CD8-positive, alpha-beta memory T cell (primary cell): ENCODE measurements around the gene HOXA7. TPM values are rescaled to one million over a fixed set of nuclear protein-coding genes. Genes with fewer than 3 reads are reported as not detected.

Source experiments
- CTCF ChIA-PET: fragments of 350-600 bp; sonication (Branson Sonifier 250); formaldehyde crosslinking; loops from one replicate; lab custom pipeline; 2021; ENCODE audit warnings: antibody characterized with exemption; lab: Charles Lee
- POLR2A ChIA-PET: fragments of 350-600 bp; sonication (Branson Sonifier 250); formaldehyde crosslinking; loops from one replicate; lab custom pipeline; 2021; ENCODE audit warnings: antibody characterized with exemption; lab: Charles Lee
- DNase-seq, 5 donors: peaks; one replicate each; pipeline versions ENCODE4 v3.0.0 to v3.0.0-alpha.2; 2020 to 2022; ENCODE audit warnings: mixed read lengths in 1 of 5
- H3K27ac ChIP-seq: one replicate; pipeline ENCODE4 v1.7.0; 2013; ENCODE audit warnings: low read depth, mild to moderate bottlenecking, low read length, moderate library complexity
- H3K27me3 ChIP-seq: 2 replicates; pipeline ENCODE4 v1.7.0; 2013; ENCODE audit warnings: low read length, mild to moderate bottlenecking; ENCODE audit not compliant: insufficient read depth, poor library complexity, severe bottlenecking
- H3K36me3 ChIP-seq: 2 replicates; pipeline ENCODE4 v1.7.0; 2013; ENCODE audit warnings: mild to moderate bottlenecking, low read length, moderate library complexity; ENCODE audit not compliant: insufficient read depth
- H3K4me1 ChIP-seq: 2 replicates; pipeline ENCODE4 v1.7.0; 2013; ENCODE audit warnings: mild to moderate bottlenecking, low read length, moderate library complexity; ENCODE audit not compliant: insufficient read depth
- H3K4me3 ChIP-seq: 2 replicates; pipeline ENCODE4 v1.7.0; 2013; ENCODE audit warnings: mild to moderate bottlenecking, low read length
- H3K9me3 ChIP-seq: 2 replicates; pipeline ENCODE4 v1.7.0; 2013; ENCODE audit warnings: mild to moderate bottlenecking, low read length
- H3K27ac Mint-ChIP-seq, 8 donors: one replicate each; pipeline ENCODE4 v1.8.0; 2020 to 2021; ENCODE audit warnings: mixed read lengths in 8 of 8, mild to moderate bottlenecking in 6 of 8, inconsistent platforms in 3 of 8, moderate library complexity in 3 of 8
- H3K27me3 Mint-ChIP-seq, 2 donors: one replicate each; pipeline ENCODE4 v1.8.0; 2020 to 2021; ENCODE audit warnings: mixed read lengths in 2 of 2, mild to moderate bottlenecking in 1 of 2, moderate library complexity in 1 of 2
- H3K36me3 Mint-ChIP-seq, 3 donors: one replicate each; pipeline ENCODE4 v1.8.0; 2020 to 2021; ENCODE audit warnings: mixed read lengths in 3 of 3, inconsistent platforms in 1 of 3, mild to moderate bottlenecking in 1 of 3
- H3K4me1 Mint-ChIP-seq, 3 donors: one replicate each; pipeline ENCODE4 v1.8.0; 2020 to 2021; ENCODE audit warnings: mixed read lengths in 3 of 3, inconsistent platforms in 1 of 3, mild to moderate bottlenecking in 1 of 3
- H3K4me3 Mint-ChIP-seq, 7 donors: one replicate each; pipeline ENCODE4 v1.8.0; 2020 to 2021; ENCODE audit warnings: mixed read lengths in 7 of 7, mild to moderate bottlenecking in 6 of 7, moderate library complexity in 4 of 7, inconsistent platforms in 2 of 7
- H3K9me3 Mint-ChIP-seq, 5 donors: one replicate each; pipeline ENCODE4 v1.8.0; 2020 to 2022; ENCODE audit warnings: mixed read lengths in 5 of 5, mild to moderate bottlenecking in 3 of 5, moderate library complexity in 2 of 5, inconsistent platforms in 1 of 5
- polyA plus RNA-seq: library from polyadenylated mRNA; unstranded; fragments of 300-500 nt; fragmentation: Illumina TruSeq; gene quantifications from one replicate; pipeline ENCODE4 v1.2.3, GENCODE V29; 2021
- total RNA-seq, 2 experiments: library from RNA; stranded (reverse); gene quantifications; one replicate each; pipeline ENCODE4 v1.2.3, GENCODE V29; 2021

HOXA7 gene
- total and polyA plus RNA-seq, 3 experiments from 2014 or later = not detected

GRCh38 chr7:27148031-27148755 is 8.3 kb downstream of the HOXA7 start:
- Mint-ChIP-seq H3K27me3 (peaks cover 69 to 81% of the 10 kb centered on the region in 2 donors), H3K4me3 (peak overlapping the region in 5 of 7 donors; percentile 37 to 73 (median 61)), H3K27ac (peak overlapping the region in 2 of 8 donors; percentile 29 to 35), H3K9me3 (peaks cover 0 to 2% (median 0%) of the 10 kb centered on the region in 5 donors), H3K4me1 (peaks cover 15 to 41% (median 24%) of the 10 kb centered on the region in 3 donors), H3K36me3 (no peaks in the 10 kb centered on the region)
- Histone ChIP-seq H3K27me3 (peaks cover 65% of the 10 kb centered on the region), H3K27ac (no peak overlapping the region), H3K4me3 (no peak overlapping the region), H3K4me1 (peaks cover 24% of the 10 kb centered on the region), H3K36me3 (no peaks in the 10 kb centered on the region), H3K9me3 (no peaks in the 10 kb centered on the region)
- ChIA-PET POLR2A (no interaction called here), CTCF (interaction anchor here (1.4 to 6.9 kb wide), 2 partner anchors 15 to 25 kb away, joined by 4 to 71 read pairs; partner anchors contain the start of gene HOXA9)
- no peak for DNase-seq

- Histone ChIP-seq H3K4me1 (peaks cover 21% of the 10 kb centered on the region), H3K27me3 (peaks cover 57% of the 10 kb centered on the region), H3K36me3 (no peaks in the 10 kb centered on the region), H3K27ac (no peak within 1 kb of the TSS), H3K4me3 (no peak within 1 kb of the TSS), H3K9me3 (no peaks in the 10 kb centered on the region)
- Mint-ChIP-seq H3K27me3 (peaks cover 65 to 80% of the 10 kb centered on the region in 2 donors), H3K4me1 (peaks cover 15 to 39% (median 24%) of the 10 kb centered on the region in 3 donors), H3K4me3 (peak within 1 kb of the TSS in 5 of 7 donors; percentile 37 to 73 (median 61)), H3K9me3 (peaks cover 0 to 2% (median 0%) of the 10 kb centered on the region in 5 donors), H3K36me3 (no peaks in the 10 kb centered on the region), H3K27ac (peak within 1 kb of the TSS in 2 of 8 donors; percentile 29 to 35)
- DNase-seq = no peak
- CTCF ChIA-PET = interaction anchor here (1.4 to 6.9 kb wide), 3 partner anchors 14 to 25 kb away, joined by 3 to 71 read pairs (median 4); partner anchors contain the start of gene HOXA9
- POLR2A ChIA-PET = no interaction called here
Measured at GRCh38 chr7:27147199-27148030, 9.1 kb downstream of the HOXA7 start, which contains the start of gene HOXA6. HOXA6 (minus strand) TSS chr7:27147774; CDS start chr7:27147749, 25 bp downstream.

GRCh38 chr7:27146491-27147198 is 9.8 kb downstream of the HOXA7 start:
- no peak overlapping the region for H3K27ac ChIP-seq
- Mint-ChIP-seq H3K9me3 (no peaks in the 10 kb centered on the region), H3K4me1 (peaks cover 9 to 31% (median 19%) of the 10 kb centered on the region in 3 donors), H3K36me3 (no peaks in the 10 kb centered on the region), H3K27me3 (peaks cover 63 to 77% of the 10 kb centered on the region in 2 donors), H3K4me3 (peak overlapping the region in 1 of 7 donors; percentile 10), H3K27ac (no peak overlapping the region)
- H3K4me1 ChIP-seq = peaks cover 13% of the 10 kb centered on the region
- no peaks in the 10 kb centered on the region for H3K36me3 ChIP-seq
- CTCF ChIA-PET = interaction anchor here (1.0 to 1.4 kb wide), 2 partner anchors 14 to 16 kb away, joined by 3 read pairs; no protein-coding TSS in a partner anchor
- no peak overlapping the region for H3K4me3 ChIP-seq
- H3K27me3 ChIP-seq = peaks cover 49% of the 10 kb centered on the region
- no peak for DNase-seq
- POLR2A ChIA-PET = no interaction called here
- no peaks in the 10 kb centered on the region for H3K9me3 ChIP-seq

GRCh38 chr7:27145914-27146412 is 10.5 kb downstream of the HOXA7 start:
- Histone ChIP-seq H3K9me3 (no peaks in the 10 kb centered on the region), H3K4me1 (peaks cover 6% of the 10 kb centered on the region), H3K27ac (no peak overlapping the region), H3K4me3 (no peak overlapping the region), H3K27me3 (peaks cover 42% of the 10 kb centered on the region), H3K36me3 (no peaks in the 10 kb centered on the region)
- Mint-ChIP-seq H3K36me3 (no peaks in the 10 kb centered on the region), H3K4me1 (peaks cover 2 to 24% (median 12%) of the 10 kb centered on the region in 3 donors), H3K9me3 (no peaks in the 10 kb centered on the region), H3K27me3 (peaks cover 60 to 76% of the 10 kb centered on the region in 2 donors), H3K4me3 (no peak overlapping the region), H3K27ac (no peak overlapping the region)
- CTCF ChIA-PET = interaction anchor here (1.0 to 1.4 kb wide), 2 partner anchors 15 to 17 kb away, joined by 3 read pairs; no protein-coding TSS in a partner anchor
- no peak for DNase-seq
- POLR2A ChIA-PET = no interaction called here

- Histone ChIP-seq H3K4me1 (peaks cover under 1% of the 10 kb centered on the region), H3K27me3 (peaks cover 37% of the 10 kb centered on the region), H3K27ac (no peak overlapping the region), H3K9me3 (no peaks in the 10 kb centered on the region), H3K4me3 (no peak overlapping the region), H3K36me3 (no peaks in the 10 kb centered on the region)
- H3K4me1 Mint-ChIP-seq = peaks cover 0 to 18% (median 7%) of the 10 kb centered on the region in 3 donors
- no peaks in the 10 kb centered on the region for H3K9me3 Mint-ChIP-seq
- CTCF ChIA-PET = no interaction called here
- no peak overlapping the region for H3K4me3 Mint-ChIP-seq
- no peaks in the 10 kb centered on the region for H3K36me3 Mint-ChIP-seq
- DNase-seq = no peak
- peak overlapping the region in 1 of 8 donors; percentile 7 for H3K27ac Mint-ChIP-seq
- POLR2A ChIA-PET = no interaction called here
- H3K27me3 Mint-ChIP-seq = peaks cover 56 to 77% of the 10 kb centered on the region in 2 donors
Measured at GRCh38 chr7:27145165-27145913, 11.1 kb downstream of the HOXA7 start.

- Histone ChIP-seq H3K27me3 (peaks cover 35% of the 10 kb centered on the region), H3K36me3 (no peaks in the 10 kb centered on the region), H3K9me3 (no peaks in the 10 kb centered on the region), H3K4me3 (no peak overlapping the region), H3K27ac (no peak overlapping the region), H3K4me1 (no peaks in the 10 kb centered on the region)
- peaks cover 51 to 71% of the 10 kb centered on the region in 2 donors for H3K27me3 Mint-ChIP-seq
- H3K4me3 Mint-ChIP-seq = no peak overlapping the region
- H3K36me3 Mint-ChIP-seq = no peaks in the 10 kb centered on the region
- CTCF ChIA-PET = no interaction called here
- H3K4me1 Mint-ChIP-seq = peaks cover 0 to 13% (median 5%) of the 10 kb centered on the region in 3 donors
- POLR2A ChIA-PET = no interaction called here
- no peak for DNase-seq
- H3K27ac Mint-ChIP-seq = no peak overlapping the region
- no peaks in the 10 kb centered on the region for H3K9me3 Mint-ChIP-seq
Measured at GRCh38 chr7:27144781-27145164, 11.7 kb downstream of the HOXA7 start.
